CD4-positive, alpha-beta T cell treated with Interleukin-2 at 100 ng/mL for 4 hours (primary cell): ENCODE results near the gene NANOS3.
A peak's percentile ranks its signal among the peaks of the same experiment; 100 is the strongest.

ENCODE experiments used
- DNase-seq: peaks from one replicate; pipeline ENCODE4 v3.0.0-alpha.2; 2020; ENCODE audit warnings: low spot score

The NANOS3 gene

DNA sequence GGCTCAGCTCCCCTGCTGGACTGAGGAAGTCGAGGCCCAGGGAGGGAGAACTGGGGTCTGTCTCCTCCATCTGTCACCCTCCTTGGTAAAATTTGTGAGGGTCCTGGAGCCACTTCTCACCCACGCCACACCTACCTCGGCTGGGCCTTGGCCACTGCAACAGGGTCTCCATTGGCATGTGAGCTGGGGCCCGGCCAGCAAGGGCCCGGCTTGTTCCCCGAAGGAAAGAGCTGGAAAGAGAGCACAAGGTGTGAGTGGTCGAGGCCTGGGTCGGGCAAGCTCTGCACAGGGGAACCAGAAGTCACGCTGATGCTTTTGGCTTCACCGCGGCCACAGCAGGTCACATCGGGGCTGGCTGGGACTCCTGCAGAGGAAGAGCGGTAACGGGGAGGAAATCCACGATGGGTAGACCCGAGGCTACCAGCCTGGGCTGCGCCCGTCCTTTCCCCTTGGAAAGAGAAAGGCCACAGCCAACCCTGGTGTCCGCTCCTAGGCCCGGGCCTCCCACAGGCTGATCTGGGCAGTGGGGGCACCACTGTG lies 9.0 kb downstream of the NANOS3 start:
- no peak for DNase-seq

DNA sequence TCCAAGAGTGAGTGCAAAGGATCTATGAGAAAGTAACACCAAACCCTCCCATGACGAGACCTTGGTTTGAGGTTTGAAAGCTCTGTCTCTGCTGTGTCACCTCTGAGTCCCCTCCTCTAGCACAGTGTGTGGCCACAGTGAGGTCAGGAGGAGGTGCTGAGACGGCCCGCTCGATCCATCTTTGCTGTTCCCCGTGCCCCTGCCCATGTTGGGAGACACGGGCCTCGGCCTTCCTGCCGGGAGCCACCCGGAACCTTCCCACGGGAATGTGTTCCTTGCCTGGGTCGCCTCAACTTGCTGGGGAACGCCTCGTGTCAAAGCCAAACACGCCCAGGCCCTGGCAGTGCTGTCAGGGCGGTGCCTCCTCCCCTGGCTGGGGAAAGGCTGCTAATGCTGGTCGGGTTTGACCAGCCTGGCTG lies 10.1 kb downstream of the NANOS3 start:
- peak; percentile 66 for DNase-seq

DNA sequence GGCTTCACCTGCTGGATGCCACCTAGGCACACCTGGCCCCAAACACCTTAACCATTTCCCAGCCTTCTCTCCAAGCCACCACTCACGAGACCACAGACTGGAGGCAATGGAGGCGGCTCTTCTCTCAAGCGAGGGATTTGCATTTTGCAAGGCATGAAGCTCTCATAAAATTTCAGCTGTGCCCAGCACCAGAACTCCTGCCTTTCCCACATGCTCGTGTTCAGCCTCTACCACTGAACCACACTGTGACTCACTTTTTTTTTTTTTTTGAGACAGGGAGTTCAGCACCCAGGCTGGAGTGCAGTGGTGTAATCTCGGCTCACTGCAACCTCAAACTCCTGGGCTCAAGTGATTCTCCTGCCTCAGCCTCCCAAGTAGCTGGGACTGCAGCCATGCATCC lies 10.6 kb downstream of the NANOS3 start:
- no peak for DNase-seq

DNA sequence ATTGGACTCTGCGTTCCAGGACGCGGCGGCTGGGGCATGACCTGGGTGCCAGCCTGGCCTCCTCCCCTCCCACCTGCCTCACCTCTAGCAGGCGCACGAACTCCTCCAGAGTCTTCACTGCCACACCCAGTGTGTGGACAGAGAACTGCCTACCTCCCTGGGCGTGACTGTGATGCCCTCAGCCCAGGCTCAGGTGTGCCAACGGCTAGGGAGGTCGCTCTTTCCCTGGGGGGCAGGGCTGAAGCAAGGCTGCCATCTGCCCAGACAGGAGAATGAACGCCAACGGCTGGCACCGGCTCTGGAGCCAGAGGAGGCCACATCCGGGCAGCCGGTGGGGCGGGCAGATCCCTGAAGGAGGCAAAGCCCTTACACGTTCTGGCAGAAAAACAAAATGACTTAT lies 11.3 kb downstream of the NANOS3 start:
- no peak for DNase-seq

DNA sequence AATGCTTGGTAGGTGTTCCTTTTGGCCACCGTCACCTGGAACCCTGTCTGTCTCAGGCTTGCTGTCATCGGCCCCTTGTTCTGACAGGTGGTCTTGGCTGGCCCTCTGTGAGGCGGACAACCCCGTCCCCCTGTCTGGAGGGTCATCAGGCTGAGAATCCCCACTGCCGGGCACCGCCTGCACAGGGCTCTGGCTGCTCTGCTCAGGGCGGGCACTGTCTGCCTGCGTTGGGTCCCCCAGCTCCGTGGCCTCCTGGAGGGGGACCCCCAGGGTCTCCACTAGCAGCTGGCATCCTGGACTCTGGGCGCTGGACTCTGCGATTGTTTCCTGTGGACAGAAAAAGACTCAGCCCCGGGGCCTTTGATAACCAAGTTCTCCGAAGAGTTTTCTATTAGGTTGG lies 13.2 kb downstream of the NANOS3 start:
- DNase-seq: no peak

DNA sequence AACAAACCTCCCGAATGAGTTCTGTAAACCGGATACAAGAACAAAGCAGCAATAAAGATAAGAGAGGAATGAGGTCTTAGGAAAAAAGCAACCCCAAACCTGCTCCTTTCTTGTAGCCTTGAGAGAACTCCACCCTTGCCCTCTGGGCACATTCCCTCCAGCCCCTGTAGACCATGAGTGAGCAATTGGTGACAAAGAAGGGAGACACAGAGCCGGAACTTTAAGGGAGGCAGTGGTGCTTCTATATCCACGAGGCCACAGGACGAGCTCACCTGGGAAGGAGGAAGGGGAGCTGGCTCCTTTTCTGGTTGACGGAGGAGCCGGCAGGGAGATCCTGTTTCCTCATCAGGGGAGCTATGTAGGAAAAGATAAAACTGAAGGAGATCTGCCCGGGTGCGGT lies 15.9 kb downstream of the NANOS3 start:
- no peak for DNase-seq

DNA sequence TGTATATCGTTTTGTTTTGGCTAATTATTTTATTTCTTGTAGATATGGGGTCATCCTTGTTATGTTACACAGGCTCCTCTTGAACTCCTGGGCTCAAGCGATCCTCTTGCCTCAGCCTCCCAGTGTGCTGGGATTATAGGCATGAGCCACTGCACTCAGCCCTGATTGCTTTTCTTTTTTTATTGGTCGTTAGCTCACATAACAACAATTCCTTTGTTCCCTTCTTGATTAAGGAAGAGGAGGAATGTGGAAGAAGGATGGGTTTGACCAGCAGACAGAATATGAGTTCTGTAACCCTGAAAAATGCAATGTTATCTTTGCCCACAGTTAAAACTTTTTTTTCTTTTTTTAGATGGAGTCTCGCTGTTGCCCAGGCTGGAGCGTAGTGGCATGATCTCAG lies 17.6 kb downstream of the NANOS3 start:
- DNase-seq: no peak

DNA sequence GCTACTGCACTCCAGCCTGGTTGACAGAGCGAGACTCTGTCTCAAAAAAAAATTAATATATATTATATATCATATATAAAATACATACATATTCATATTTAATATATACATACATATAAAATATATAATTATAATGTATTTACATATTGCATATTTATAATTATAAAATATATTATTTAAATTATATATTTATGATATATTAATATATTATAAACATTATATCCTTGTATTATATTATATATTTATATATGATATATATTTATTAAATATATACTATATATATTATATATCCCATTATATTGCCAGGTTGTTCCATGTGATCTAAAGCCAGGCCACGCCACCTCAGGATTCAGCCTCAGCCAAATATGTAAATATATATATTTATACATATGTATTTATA lies 19.3 kb downstream of the NANOS3 start:
- DNase-seq: no peak

DNA sequence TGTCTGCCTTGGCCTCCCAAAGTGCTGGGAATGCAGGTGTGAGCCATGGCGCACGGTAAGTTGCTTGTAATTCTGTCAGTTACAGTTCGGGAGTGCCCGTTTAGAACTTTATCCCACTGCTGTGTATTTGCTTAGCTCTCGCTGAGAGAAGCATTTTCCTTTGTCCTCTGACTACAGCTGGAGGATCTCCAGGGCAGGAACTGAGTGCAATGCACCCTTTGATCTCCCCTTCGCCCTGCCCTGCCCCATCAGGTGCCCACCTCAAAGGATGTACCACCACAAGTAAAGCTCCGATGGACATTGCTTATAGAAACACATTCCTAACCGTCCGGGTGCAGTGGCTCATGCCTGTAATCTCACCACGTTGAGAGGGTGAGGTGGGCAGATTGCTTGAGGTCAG lies 22.5 kb downstream of the NANOS3 start:
- no peak for DNase-seq

DNA sequence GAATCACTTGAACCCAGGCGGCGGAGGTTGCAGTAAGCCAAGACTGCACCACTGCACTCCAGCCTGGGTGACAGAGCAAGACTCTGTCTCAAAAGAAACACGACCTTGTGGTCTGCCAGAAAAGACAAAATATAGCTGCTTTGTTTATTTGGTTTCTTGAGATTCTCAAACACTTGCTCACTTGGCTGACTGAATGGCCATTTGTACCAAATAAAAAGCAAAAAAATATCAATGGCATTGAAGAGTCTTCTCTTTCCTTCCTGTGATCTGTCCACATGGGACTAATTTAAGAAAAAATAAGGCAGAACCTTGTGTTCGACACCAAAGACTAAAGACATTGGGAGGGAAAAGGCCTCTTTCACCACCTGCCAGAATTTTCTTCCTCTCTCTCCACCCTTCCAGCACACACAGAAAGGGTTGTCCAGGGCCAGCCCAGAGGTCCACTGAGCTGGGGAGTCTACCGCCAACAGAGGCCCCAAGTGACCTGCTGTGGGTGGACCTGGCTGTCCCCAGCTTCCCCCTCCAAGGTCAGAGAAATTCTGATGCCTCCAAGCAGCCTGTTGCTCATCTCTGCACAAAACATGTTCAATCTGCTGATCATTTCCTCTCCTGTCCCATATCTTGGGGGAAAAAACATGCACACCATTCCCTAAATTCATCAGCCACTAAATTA lies 23.1 kb downstream of the NANOS3 start:
- DNase-seq: no peak

DNA sequence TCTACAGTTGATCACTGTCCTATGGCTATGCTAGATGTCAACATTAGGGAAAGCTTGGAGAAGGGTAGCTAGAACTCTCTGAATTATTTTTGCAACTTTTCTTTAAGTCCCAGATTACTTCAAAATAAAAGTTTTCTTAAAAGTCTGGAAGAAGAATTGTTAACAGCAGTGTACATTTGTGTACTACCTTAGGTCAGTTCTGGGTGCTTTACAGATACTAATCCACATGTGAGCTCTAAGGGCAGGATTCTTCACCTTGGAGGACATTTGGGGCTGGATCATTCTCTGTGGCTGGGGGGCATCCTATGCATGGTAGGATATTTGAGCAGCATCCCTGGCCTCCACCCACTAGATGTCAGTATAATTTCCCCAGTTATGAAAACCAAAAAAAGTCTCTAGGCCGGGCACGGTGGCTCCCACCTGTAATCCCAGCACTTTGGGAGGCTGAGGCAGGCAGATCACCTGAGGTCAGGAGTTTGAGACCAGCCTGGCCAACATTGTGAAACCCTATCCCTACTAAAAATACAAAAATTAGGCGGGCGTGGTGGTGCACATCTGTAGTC lies 26.1 kb downstream of the NANOS3 start:
- DNase-seq: peak; percentile 56

DNA sequence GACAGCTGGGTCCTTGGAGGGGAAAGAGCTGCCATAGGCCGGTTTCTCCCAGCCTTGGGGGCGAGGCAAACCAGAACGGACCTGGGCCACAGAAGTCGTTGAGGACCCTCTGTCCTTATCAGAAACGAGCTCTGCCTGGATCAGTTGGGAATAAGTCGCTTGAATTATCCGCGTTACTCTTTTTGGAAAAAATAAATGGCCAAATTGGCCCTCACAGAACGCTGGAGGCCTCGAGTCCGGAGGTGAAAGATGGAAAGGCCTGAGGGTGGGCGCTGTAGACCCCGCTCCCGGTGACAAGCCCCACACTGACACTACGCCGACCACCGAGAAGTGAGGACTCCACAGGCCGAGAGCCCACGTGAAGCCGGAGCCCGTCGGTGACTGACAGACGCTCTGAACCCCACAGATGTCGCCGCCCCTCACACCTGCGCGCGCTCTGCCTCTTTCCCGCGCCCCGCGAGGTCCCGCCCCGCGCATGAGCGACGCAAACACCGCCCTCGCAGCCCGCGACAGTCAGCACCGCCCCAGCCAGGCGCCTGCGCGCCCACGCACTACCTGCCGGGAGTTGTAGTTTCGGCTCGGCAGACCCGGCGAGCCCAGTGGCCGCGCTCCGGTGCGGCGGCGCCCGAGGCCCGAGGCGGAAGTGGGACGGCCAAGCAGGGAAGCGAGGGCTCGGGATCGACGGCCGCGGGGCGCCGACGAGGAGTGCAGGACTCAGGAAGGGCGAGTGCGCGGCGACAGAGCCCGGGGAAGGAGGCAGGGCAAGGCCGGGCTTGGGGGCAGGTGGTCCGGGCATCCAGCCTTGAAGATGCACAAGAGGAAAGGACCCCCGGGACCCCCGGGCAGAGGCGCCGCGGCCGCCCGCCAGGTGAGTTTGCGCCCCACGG lies 28.9 kb downstream of the NANOS3 start, which contains the start of the genes BRME1 and CC2D1A:
Gene BRME1 (minus strand): TSS at position 484 of the 887 bp plus-strand sequence. CDS start 1,225 bp downstream, outside the sequence.
Gene CC2D1A (plus strand): TSS at position 568 of the 887 bp plus-strand sequence. CDS start 241 bp downstream, at position 809.
- peak; percentile 93 for DNase-seq

DNA sequence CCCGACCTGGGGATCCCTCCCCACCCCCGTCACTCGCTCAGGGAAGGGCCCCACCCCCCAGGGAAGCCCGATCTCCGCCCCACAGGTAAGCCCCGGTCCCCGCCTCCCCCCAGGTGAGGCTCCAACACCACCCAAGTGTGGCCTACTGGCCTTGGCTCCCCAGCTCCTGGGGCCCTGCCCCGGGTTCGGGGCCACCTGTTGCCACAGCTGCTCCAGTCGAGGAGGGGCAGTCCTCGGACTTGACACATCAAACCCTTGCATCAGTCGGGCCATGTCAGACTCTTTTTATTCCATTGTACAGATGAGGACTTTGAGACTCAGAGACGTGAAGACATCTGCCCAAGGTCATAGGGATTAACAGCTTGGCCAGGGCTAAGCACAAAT lies 29.6 kb downstream of the NANOS3 start:
- peak; percentile 27 for DNase-seq

DNA sequence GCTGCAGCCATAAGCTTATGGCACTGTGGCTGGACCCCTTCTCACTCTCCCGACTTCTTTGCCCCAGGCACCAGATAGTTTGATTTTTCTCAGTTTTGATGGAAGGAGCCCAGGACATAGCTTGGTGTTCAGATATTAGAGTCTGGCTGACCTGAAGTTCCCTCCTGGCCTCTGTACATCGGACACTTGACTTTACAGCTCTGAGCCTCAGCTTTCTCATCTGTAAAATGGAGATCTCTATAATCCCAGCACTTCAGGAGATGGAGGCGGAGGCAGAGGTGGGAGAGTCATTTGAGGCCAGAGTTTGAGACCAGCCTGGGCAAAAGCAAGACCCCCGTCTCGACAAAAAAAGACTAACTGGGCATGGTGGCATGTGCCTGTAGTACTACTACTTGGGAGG lies 30.0 kb downstream of the NANOS3 start:
- DNase-seq: no peak

DNA sequence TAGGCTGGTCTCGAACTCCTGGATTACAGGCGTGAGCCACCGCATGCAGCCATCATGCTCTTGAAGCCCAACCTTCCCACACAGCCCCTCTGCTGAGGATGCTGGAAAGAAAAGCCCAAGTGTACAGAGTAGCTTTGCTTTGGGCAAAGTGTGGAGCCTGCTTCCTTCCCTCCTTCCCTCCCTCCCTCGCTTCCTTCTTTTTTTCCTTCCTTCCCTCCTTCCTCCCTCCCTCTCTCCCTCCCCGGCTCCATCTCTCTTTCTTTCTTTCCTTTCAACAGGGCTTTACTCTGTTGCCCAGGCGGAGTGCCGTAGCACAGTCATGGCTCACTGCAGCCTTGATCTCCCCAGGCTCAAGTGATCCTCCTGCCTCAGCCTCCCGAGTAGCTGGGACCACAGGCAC lies 31.7 kb downstream of the NANOS3 start:
- DNase-seq: no peak

DNA sequence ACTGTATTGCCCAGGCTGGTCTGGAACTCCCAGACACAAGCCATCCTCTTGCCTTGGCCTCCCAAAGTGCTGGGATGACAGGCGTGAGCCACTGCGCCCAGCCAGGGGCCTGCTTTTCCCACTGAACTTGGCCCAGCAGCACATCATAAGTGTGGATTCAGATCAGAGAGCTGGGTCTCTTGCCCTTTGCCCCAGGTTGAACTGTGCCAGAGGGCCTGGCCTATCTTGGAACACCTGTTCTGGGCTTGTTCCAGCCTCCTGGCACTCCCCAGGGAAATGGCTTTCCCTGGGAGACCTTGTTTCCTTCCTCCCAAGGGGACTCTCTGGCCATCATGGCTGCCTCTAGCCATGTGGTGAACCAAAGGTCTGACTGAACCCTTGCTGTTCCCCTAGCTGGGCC lies 32.5 kb downstream of the NANOS3 start:
- no peak for DNase-seq

DNA sequence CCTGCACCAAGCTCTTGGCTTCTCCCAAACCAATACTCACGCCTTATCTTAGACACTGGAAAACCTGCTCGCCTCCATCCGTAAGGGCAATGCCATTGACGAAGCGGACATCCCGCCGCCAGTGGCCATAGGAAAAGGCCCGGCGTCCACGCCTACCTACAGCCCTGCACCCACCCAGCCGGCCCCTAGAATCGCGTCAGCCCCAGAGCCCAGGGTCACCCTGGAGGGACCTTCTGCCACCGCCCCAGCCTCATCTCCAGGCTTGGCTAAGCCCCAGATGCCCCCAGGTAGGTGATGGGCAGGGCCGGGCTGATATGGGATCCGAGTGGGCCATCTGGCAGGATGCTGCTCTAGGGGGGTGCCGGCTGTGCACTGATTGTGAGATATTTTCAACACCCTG lies 36.4 kb downstream of the NANOS3 start:
- no peak for DNase-seq

DNA sequence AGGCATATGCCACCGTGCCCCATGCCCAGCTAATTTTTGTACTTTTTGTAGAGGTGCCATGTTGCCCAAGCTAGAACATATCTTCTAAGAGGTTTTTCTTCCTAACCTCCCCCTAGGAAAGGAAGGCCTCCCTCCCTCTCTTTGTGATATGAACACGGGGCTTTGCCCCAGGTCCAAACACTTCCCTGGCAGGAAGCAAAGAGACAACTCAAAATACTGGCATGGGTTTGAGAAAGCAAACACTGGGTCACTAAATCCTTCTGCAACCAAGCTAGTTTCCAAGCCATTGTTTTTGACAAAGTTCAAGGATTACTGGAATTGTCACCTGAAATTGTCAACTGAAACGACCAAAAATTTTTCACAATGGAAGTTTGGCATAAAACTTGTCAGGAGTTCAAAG lies 37.8 kb downstream of the NANOS3 start:
- DNase-seq: no peak

DNA sequence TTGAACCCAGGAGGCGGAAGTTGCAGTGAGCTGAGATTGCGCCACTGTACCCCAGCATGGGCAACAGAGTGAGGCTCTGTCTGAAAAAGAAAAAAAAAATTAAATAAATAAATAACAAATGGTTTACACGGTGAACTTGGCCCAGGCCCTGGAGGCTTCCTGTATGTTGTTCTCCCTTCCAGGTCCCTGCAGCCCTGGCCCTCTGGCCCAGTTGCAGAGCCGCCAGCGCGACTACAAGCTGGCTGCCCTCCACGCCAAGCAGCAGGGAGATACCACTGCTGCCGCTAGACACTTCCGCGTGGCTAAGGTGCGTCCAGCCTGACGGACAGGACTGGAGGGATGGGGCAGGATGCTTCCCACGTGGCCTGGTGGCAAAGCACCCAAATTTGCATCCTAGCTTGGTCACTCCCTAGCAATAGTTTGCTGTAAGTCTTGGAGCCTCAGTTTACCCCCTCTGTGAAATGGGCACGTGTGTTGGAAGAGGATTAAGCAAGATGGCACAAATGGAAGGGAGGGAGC lies 41.0 kb downstream of the NANOS3 start:
- no peak for DNase-seq

DNA sequence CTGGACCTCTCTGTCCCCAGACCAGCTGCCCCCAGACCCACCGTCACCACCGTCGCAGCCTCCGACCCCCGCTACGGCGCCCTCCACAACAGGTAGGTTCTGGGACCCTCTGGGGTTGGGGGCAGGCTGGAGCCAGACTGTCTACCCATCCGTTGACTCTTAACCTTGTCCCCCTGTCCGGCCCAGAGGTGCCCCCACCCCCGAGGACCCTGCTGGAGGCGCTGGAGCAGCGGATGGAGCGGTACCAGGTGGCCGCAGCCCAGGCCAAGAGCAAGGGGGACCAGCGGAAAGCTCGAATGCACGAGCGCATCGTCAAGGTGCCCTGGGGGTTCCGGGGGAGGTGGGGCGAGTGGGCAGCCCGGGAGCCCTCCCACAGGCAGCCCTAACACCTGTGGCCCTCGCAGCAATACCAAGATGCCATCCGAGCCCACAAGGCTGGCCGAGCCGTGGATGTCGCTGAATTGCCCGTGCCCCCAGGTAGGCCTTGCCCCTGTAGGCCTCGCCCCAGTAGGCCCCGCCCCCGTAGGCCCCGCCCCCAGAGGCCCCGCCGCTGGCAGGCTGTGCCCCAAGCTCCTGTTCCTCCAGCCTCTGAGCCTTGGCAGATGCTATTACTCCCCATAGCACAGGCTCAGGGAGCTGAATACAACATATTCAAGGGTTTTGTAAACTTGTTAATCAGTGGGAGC lies 41.9 kb downstream of the NANOS3 start:
- no peak for DNase-seq

DNA sequence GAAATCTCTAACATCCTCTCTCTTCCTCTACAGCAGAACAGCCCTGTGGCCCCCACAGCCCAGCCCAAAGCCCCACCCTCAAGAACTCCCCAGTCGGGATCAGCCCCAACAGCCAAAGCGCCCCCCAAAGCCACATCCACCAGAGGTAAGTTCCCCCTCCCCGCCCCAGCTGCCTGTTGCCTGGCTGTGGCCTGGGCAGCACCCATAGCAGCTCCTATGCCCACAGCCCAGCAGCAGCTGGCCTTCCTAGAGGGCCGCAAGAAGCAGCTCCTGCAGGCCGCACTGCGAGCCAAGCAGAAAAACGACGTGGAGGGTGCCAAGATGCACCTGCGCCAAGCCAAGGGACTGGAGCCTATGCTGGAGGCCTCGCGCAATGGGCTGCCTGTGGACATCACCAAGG lies 43.6 kb downstream of the NANOS3 start:
- no peak for DNase-seq
